Measurements from ENCODE around the gene G2E3. TPM values are rescaled to one million over a fixed set of nuclear protein-coding genes. Genes with fewer than 3 reads are reported as not detected.

G2E3 gene
- total RNA-seq, 4 donors from 2014 or later, result 9.3 to 14.5 (median 11.6) TPM

DNA sequence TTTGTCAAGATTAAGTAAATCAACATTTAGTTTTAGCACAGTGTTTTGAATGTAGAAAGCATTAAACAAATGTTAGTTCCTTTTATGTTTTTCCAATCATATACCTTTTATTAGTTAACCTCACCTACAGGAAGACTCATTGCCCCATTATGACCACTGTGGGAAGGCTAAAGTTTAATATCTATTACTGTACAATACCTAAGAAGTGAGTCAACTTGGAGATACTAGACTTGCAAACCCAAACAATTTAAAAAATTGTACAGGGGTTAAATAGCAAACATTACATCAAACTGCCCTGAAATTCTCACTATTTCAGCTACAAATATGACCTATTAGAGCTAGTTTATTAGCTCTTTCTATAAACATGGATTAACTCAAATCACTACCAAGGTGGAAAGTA is 8.6 kb upstream of the G2E3 start:
- Histone ChIP-seq H3K36me3 (no peaks in the 10 kb centered on the region), H3K27ac (no peak overlapping the region), H3K9me3 (no peaks in the 10 kb centered on the region), H3K27me3 (no peaks in the 10 kb centered on the region), H3K4me1 (no peaks in the 10 kb centered on the region), H3K4me3 (no peak overlapping the region)
- ATAC-seq, result no peak
- TF ChIP-seq, protein P1, sequence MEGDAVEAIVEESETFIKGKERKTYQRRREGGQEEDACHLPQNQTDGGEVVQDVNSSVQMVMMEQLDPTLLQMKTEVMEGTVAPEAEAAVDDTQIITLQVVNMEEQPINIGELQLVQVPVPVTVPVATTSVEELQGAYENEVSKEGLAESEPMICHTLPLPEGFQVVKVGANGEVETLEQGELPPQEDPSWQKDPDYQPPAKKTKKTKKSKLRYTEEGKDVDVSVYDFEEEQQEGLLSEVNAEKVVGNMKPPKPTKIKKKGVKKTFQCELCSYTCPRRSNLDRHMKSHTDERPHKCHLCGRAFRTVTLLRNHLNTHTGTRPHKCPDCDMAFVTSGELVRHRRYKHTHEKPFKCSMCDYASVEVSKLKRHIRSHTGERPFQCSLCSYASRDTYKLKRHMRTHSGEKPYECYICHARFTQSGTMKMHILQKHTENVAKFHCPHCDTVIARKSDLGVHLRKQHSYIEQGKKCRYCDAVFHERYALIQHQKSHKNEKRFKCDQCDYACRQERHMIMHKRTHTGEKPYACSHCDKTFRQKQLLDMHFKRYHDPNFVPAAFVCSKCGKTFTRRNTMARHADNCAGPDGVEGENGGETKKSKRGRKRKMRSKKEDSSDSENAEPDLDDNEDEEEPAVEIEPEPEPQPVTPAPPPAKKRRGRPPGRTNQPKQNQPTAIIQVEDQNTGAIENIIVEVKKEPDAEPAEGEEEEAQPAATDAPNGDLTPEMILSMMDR (IDR thresholded peaks at IDR 0.05), result no peak
- no peak for TF ChIP-seq POLR2A (IDR thresholded peaks at IDR 0.05)
- no peak for TF ChIP-seq POLR2AphosphoS5 (IDR thresholded peaks at IDR 0.05)
- TF ChIP-seq EP300 (IDR thresholded peaks at IDR 0.05), result no peak

DNA sequence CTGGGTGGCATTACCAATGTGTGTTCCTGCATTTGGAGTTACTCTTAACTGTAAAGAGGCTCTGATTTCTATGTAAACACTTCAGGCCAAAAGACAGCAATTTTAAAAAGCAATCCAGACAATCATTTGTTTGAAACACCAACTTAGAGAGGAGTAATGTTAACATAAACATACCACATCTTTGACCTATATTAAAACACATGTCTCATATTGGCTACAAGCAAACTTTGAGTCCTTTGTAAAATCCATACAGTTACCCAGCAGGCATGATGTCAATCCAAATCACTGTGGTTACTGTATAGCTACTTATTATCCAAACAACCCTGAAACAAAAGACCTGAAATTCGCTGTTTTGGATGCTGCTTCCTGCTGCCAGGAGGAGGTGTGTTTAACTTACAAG is 7.5 kb upstream of the G2E3 start:
- H3K4me3 ChIP-seq, result no peak overlapping the region
- no peaks in the 10 kb centered on the region for H3K36me3 ChIP-seq
- H3K4me1 ChIP-seq, result no peaks in the 10 kb centered on the region
- 43 to 82% methylated on average over 1 of the region's 1 CpG for WGBS, 2 donors (ENCODE audit: low coverage in 1 of 2)
- no peak for ATAC-seq
- TF ChIP-seq POLR2A (IDR thresholded peaks at IDR 0.05) (no peak), POLR2AphosphoS5 (IDR thresholded peaks at IDR 0.05) (no peak), EP300 (IDR thresholded peaks at IDR 0.05) (no peak)
- TF ChIP-seq, protein P1 (IDR thresholded peaks at IDR 0.05), result no peak
- no peaks in the 10 kb centered on the region for H3K9me3 ChIP-seq
- no peak overlapping the region for H3K27ac ChIP-seq
- H3K27me3 ChIP-seq, result no peaks in the 10 kb centered on the region

DNA sequence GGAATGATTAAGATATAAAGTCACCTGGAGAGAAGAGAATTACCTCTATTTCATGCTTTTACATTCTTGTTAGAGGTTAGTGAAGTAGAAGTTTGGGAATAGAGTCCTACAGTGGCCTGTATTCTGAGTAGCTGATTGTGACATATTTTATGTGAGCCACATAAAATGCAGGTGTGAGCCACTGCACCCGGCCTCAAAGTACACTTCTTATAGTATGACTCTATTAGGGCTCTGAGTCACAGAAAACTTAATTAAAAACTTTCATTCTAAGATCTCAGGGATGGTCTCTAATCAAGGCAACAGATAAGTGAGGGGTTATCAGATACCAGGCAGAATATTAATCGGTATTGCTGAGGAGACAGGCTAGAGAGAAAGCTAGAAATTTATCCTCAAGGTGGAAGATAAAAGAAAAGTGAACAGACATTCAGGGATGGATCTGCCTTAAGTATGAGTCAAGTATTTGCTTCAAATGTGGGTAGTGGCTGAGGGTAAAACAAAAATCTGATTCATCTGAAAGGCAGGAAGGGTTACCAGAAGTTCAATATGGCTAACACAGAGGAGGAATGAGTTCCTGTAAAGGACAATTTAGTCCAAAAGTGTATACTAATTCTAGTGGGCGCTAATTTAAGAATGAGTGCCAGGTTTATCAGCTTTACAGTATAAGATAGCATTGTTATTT is 5.5 kb upstream of the G2E3 start:
- Histone ChIP-seq H3K27ac (no peak overlapping the region), H3K4me3 (no peak overlapping the region), H3K27me3 (no peaks in the 10 kb centered on the region), H3K4me1 (peaks cover 0 to 4% (median 0%) of the 10 kb centered on the region in 3 donors), H3K9me3 (no peaks in the 10 kb centered on the region), H3K36me3 (no peaks in the 10 kb centered on the region)
- TF ChIP-seq POLR2AphosphoS5 (IDR thresholded peaks at IDR 0.05) (no peak), EP300 (IDR thresholded peaks at IDR 0.05) (no peak), POLR2A (IDR thresholded peaks at IDR 0.05) (no peak)
- TF ChIP-seq, protein P1 (IDR thresholded peaks at IDR 0.05), result no peak
- 87 to 92% methylated on average over 3 of the region's 3 CpGs for WGBS, 2 donors (ENCODE audit: low coverage in 1 of 2)
- no peak for ATAC-seq

DNA sequence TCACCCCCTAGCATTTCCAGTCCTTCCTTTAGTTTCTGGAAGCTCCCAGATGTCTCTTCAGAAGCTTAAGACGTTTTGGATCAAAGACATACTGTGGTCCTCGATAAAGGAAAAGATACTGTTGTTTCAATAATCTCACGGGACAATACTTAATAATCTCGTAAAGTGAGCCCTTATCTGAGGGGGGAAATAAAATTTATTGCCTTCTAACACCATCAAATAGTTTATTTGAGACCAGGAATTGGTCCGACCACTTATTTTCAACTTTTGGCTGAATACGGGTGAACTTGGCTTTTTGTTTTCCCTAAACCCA is 640 bp upstream of the G2E3 start:
- Histone ChIP-seq H3K4me3 (peak overlapping the region; percentile 56 to 74), H3K4me1 (peaks cover 0 to 25% (median 8%) of the 10 kb centered on the region in 3 donors), H3K27me3 (no peaks in the 10 kb centered on the region), H3K36me3 (peaks cover 0 to 3% of the 10 kb centered on the region in 2 donors), H3K9me3 (no peaks in the 10 kb centered on the region), H3K27ac (peak overlapping the region; percentile 37 to 85 (median 82))
- TF ChIP-seq, protein P1 (IDR thresholded peaks at IDR 0.05), result no peak
- no peak for TF ChIP-seq POLR2AphosphoS5 (IDR thresholded peaks at IDR 0.05)
- no peak for TF ChIP-seq POLR2A (IDR thresholded peaks at IDR 0.05)
- no peak for TF ChIP-seq EP300 (IDR thresholded peaks at IDR 0.05)
- no peak for ATAC-seq
- WGBS, 2 donors (ENCODE audit: low coverage in 1 of 2), result 33% methylated on average over 5 to 6 of the region's 6 CpGs

DNA sequence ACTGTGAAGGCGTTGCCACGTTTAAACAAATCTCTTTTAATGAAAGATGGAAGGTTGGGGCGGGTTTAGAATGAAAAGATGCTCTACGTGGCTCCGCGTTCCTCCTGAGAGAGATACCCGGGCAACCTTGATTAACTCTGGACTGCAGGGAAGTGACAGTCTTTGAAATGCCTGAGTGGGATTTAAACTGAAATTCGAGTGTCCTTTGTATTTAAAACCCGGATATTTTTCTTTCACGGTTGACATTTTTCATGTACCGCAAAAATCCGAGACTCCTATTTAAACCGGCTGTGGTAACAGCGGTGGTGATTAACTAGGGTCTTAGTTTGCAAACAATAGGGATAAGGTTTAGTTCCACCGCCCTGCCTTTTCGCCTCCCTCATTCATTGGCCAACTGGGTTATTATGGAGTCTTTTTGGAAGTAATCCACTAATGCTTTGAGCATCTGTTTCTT is 707 bp downstream of the G2E3 start:
- peak overlapping the region; percentile 56 to 74 for H3K4me3 ChIP-seq
- no peaks in the 10 kb centered on the region for H3K9me3 ChIP-seq
- peaks cover 0 to 3% of the 10 kb centered on the region in 2 donors for H3K36me3 ChIP-seq
- no peaks in the 10 kb centered on the region for H3K27me3 ChIP-seq
- H3K4me1 ChIP-seq, result peaks cover 0 to 25% (median 8%) of the 10 kb centered on the region in 3 donors
- 0 to 2% methylated on average over 15 of the region's 16 CpGs for WGBS, 2 donors (ENCODE audit: low coverage in 1 of 2)
- ATAC-seq, result no peak
- TF ChIP-seq POLR2A (IDR thresholded peaks at IDR 0.05), result no peak
- no peak for TF ChIP-seq EP300 (IDR thresholded peaks at IDR 0.05)
- H3K27ac ChIP-seq, result peak overlapping the region in 3 of 4 donors; percentile 81 to 85 (median 82)

Measured in gastroesophageal sphincter (tissue), 4 donors.